Astrocyte of the spinal cord (primary cell): ENCODE measurements around the gene COPG2.
"Not testable (repeated sequence)": the region's sequence is repeated elsewhere in the genome, so short reads cannot be mapped to it uniquely, and the experiment has no call there.

Experiments used
- DNase-seq: peaks from one replicate; pipeline ENCODE4 v3.0.0; 2011; ENCODE audit warnings: low read depth, low spot score
- H3K4me3 ChIP-seq: 2 replicates; pipeline ENCODE4 v1.5.1; 2011; ENCODE audit warnings: low read depth, mild to moderate bottlenecking, low read length, moderate library complexity
- CTCF ChIP-seq: IDR thresholded peaks from 2 replicates; pipeline ENCODE4 v1.5.1; 2012; ENCODE audit warnings: low read depth, mild to moderate bottlenecking, low read length, inconsistent platforms
- in situ Hi-C: cut with HindIII; loops from 2 replicates; pipeline ENCODE4 v1.10.0; 2017; ENCODE audit warnings: low sequenced_read_pairs

The COPG2 gene

DNA sequence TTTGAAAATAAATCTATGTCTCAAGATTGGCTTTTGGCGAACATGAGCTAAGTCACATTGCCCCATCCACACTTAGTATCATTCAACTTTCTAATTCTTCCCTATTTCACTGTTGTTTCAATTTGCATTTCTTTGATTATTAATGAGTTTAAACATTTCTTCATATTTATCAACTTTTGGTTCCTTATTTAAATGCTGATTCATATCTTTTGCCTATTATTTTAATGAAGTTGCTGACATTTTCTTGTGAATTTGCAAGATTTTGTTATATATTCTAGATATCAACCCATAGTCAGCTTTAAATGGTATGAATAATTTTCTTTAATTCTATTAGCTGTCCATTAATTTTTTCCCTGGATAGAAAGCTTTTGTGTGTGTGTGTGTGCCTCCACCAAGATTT, 32.2 kb upstream of the COPG2 start:
- DNase-seq: no peak
- in situ Hi-C loops: no loop called here
- no peak for TF ChIP-seq CTCF
- H3K4me3 ChIP-seq: no peak overlapping the region

DNA sequence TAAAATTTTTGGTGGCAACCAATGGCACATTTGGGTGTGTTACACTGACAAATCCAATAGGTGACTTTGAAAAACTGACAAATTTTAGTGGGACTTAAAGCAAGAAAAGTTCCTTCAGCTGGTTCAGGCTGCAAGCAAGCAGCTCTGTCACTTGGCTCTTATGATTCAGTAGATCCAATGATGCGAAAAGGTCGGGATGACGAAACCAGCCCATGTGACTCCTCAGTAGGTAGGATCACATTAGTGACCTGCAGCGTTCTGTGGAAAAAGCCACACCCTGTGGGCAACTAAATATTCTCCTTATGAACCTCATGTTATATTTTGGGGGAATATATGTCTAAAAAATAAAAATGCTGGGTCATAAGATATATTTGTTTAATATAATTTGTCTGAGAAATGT, 31.1 kb upstream of the COPG2 start:
- no peak for DNase-seq
- in situ Hi-C loops: no loop called here
- no peak for TF ChIP-seq CTCF
- H3K4me3 ChIP-seq: no peak overlapping the region

GRCh38 chr7:130697820-130698219, 29.3 kb upstream of the COPG2 start:
- in situ Hi-C loops: no loop called here
- H3K4me3 ChIP-seq: no peak overlapping the region
- DNase-seq: no peak
- no peak for TF ChIP-seq CTCF

GRCh38 chr7:130695840-130696239, 27.3 kb upstream of the COPG2 start:
- in situ Hi-C loops: no loop called here
- no peak overlapping the region for H3K4me3 ChIP-seq
- peak; percentile 67 for TF ChIP-seq CTCF
- DNase-seq: peak; percentile 41

GRCh38 chr7:130692396-130692795, 23.8 kb upstream of the COPG2 start:
- in situ Hi-C loops, H3K4me3 ChIP-seq: not testable (repeated sequence)

DNA sequence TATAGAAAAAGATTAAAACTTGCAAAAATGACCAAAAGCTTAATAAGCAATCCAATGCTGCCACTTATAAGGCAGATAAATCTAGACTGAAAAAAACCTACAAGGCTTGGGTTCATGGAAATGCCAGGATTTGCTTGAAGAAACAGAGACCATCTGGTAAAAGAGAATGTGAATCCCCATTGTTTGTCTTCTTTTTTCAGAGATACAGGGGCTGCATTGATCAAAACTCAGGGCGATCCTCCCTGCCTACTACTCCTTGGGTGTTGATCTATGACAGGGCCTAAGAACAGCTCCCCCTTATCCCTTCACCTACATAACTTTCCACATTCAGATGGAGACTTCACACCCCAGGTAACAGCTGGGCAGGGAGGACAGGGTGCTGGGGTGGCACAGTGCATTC, 21.1 kb upstream of the COPG2 start:
- no peak for DNase-seq
- no peak for TF ChIP-seq CTCF
- H3K4me3 ChIP-seq: no peak overlapping the region
- in situ Hi-C loops: no loop called here

More at GRCh38 chr7:130692396-130692795, 23.8 kb upstream of the COPG2 start:
- DNase-seq: not testable (repeated sequence)

- TF ChIP-seq CTCF: no peak
- no peak for DNase-seq
- in situ Hi-C loops: no loop called here
- H3K4me3 ChIP-seq: no peak overlapping the region
Measured at GRCh38 chr7:130683026-130683425, 14.5 kb upstream of the COPG2 start.
